Tibial artery (tissue), 4 donors: ENCODE measurements around the gene ATP6V1B1.
A peak's percentile ranks its signal among the peaks of the same experiment; 100 is the strongest.

Experiments
- DNase-seq, 2 donors: peaks; one replicate each; pipeline ENCODE4 v3.0.0-alpha.2; 2019
- H3K27ac ChIP-seq, 2 donors: fragments of 200-600 bp; sonication (generic) in 1 of 2; 1 replicate in 1 of 2; 2 replicates in 1 of 2; pipeline ENCODE4 v1.5.1; 2018 to 2019; ENCODE audit warnings: mild to moderate bottlenecking in 1 of 2
- H3K27me3 ChIP-seq, 2 donors: fragments of 200-600 bp; sonication (generic) in 1 of 2; one replicate each; pipeline versions ENCODE4 v1.5.1 to v1.6.0; 2016 to 2019
- H3K36me3 ChIP-seq, 3 donors: fragments of 200-600 bp; sonication (generic) in 2 of 3; one replicate each; pipeline ENCODE4 v1.5.1; 2016 to 2019; ENCODE audit warnings: mild to moderate bottlenecking in 2 of 3
- H3K4me1 ChIP-seq, 4 donors: fragments of 200-600 bp; sonication (generic) in 2 of 4; 1 replicate in 3 of 4; 2 replicates in 1 of 4; pipeline ENCODE4 v1.5.1; 2016 to 2019
- H3K4me3 ChIP-seq, 2 donors: fragments of 200-600 bp; sonication (generic) in 1 of 2; 1 replicate in 1 of 2; 2 replicates in 1 of 2; pipeline ENCODE4 v1.5.1; 2018 to 2019; ENCODE audit warnings: mild to moderate bottlenecking in 2 of 2
- H3K9me3 ChIP-seq, 3 donors: fragments of 200-600 bp; sonication (generic) in 1 of 3; one replicate each; pipeline ENCODE4 v1.5.1; 2016 to 2019
- CTCF ChIP-seq, 2 experiments: fragments of 200-600 bp in 1 of 2; fragments of 450-650 bp in 1 of 2; IDR thresholded peaks; one replicate each; pipeline ENCODE4 v1.5.1; 2017 to 2019; ENCODE audit warnings: antibody characterized with exemption in 2 of 2, mild to moderate bottlenecking in 1 of 2, moderate library complexity in 1 of 2
- intact Hi-C: fragments of 100-400 bp; cut with DNase I; formaldehyde crosslinking; loops from one replicate; pipeline ENCODE4 v1.15.0; 2023; ENCODE audit warnings: low total_unique reads

ATP6V1B1 gene

GRCh38 chr2:70920367-70920715 is 15.4 kb upstream of the ATP6V1B1 start:
- Histone ChIP-seq H3K27ac (no peak overlapping the region), H3K9me3 (no peaks in the 10 kb centered on the region), H3K27me3 (peaks cover 0 to 8% of the 10 kb centered on the region in 2 donors), H3K36me3 (no peaks in the 10 kb centered on the region), H3K4me1 (no peaks in the 10 kb centered on the region), H3K4me3 (no peak overlapping the region)
- intact Hi-C loops = loop anchor here (5.0 kb wide), 1 partner anchor 48 kb away; no protein-coding TSS in a partner anchor
- no peak for TF ChIP-seq CTCF (IDR thresholded peaks at IDR 0.05)
- DNase-seq = peak in 1 of 2 donors; percentile 35

GRCh38 chr2:70921031-70921430 is 14.7 kb upstream of the ATP6V1B1 start:
- Histone ChIP-seq H3K9me3 (no peaks in the 10 kb centered on the region), H3K36me3 (no peaks in the 10 kb centered on the region), H3K27ac (no peak overlapping the region), H3K4me1 (no peaks in the 10 kb centered on the region), H3K4me3 (no peak overlapping the region), H3K27me3 (peaks cover 0 to 8% of the 10 kb centered on the region in 2 donors)
- no peak for TF ChIP-seq CTCF (IDR thresholded peaks at IDR 0.05)
- peak in 1 of 2 donors; percentile 47 for DNase-seq
- intact Hi-C loops = loop anchor here (5.0 kb wide), 1 partner anchor 49 kb away; no protein-coding TSS in a partner anchor

GRCh38 chr2:70921839-70922234 is 13.9 kb upstream of the ATP6V1B1 start:
- no peak for DNase-seq
- H3K9me3 ChIP-seq = no peaks in the 10 kb centered on the region
- intact Hi-C loops = loop anchor here (5.0 kb wide), 1 partner anchor 50 kb away; no protein-coding TSS in a partner anchor
- H3K4me3 ChIP-seq = no peak overlapping the region
- no peak for TF ChIP-seq CTCF (IDR thresholded peaks at IDR 0.05)
- no peaks in the 10 kb centered on the region for H3K4me1 ChIP-seq
- H3K36me3 ChIP-seq = no peaks in the 10 kb centered on the region
- no peak overlapping the region for H3K27ac ChIP-seq
- H3K27me3 ChIP-seq = peaks cover 0 to 8% of the 10 kb centered on the region in 2 donors

GRCh38 chr2:70922235-70923234 is 13.2 kb upstream of the ATP6V1B1 start:
- Histone ChIP-seq H3K4me3 (no peak overlapping the region), H3K9me3 (no peaks in the 10 kb centered on the region), H3K4me1 (no peaks in the 10 kb centered on the region), H3K36me3 (no peaks in the 10 kb centered on the region), H3K27me3 (peaks cover 0 to 8% of the 10 kb centered on the region in 2 donors), H3K27ac (no peak overlapping the region)
- peak in 1 of 2 donors; percentile 42 for DNase-seq
- TF ChIP-seq CTCF (IDR thresholded peaks at IDR 0.05) = no peak
- intact Hi-C loops = loop anchor here (5.0 kb wide), 1 partner anchor 50 kb away; no protein-coding TSS in a partner anchor

GRCh38 chr2:70923378-70924015 is 12.2 kb upstream of the ATP6V1B1 start:
- no peaks in the 10 kb centered on the region for H3K9me3 ChIP-seq
- H3K4me1 ChIP-seq = no peaks in the 10 kb centered on the region
- intact Hi-C loops = loop anchor here (5.0 kb wide), 1 partner anchor 51 kb away; no protein-coding TSS in a partner anchor
- H3K4me3 ChIP-seq = no peak overlapping the region
- TF ChIP-seq CTCF (IDR thresholded peaks at IDR 0.05) = no peak
- no peaks in the 10 kb centered on the region for H3K36me3 ChIP-seq
- peaks cover 0 to 5% of the 10 kb centered on the region in 2 donors for H3K27me3 ChIP-seq
- no peak overlapping the region for H3K27ac ChIP-seq
- DNase-seq = peak in 1 of 2 donors; percentile 41
